HCT116 (cell line): ENCODE measurements around the gene PNMA6A. TPM values are rescaled to one million over a fixed set of nuclear protein-coding genes. Genes with fewer than 3 reads are reported as not detected.
"Not testable (repeated sequence)": the region's sequence is repeated elsewhere in the genome, so short reads cannot be mapped to it uniquely, and the experiment has no call there.

Source experiments
- ATAC-seq: fragments of 200-7000 bp; cut with Tn5 transposase; 2 replicates; pipeline ENCODE4 v1.9.1; 2020; ENCODE audit warnings: mild to moderate bottlenecking, moderate library complexity
- BruUV-seq: library from RNA; stranded (reverse); fragments of 400-500 nt; replicated peaks from 2 replicates; lab custom pipeline; 2021; lab: Mats Ljungman, UMichigan
- CTCF ChIA-PET: fragments of 300-600 bp; sonication (Branson Sonifier 250); formaldehyde crosslinking; loops from one replicate; lab custom pipeline; 2021; ENCODE audit warnings: antibody characterized with exemption; lab: Charles Lee
- POLR2A ChIA-PET: fragments of 300-600, 350-600 bp; sonication (Branson Sonifier 250); formaldehyde crosslinking; loops from one replicate; lab custom pipeline; 2021; ENCODE audit warnings: antibody characterized with exemption; lab: Charles Lee
- RAD21 ChIA-PET, 2 experiments: fragments of 300-600 bp; sonication (Branson Sonifier 250); formaldehyde crosslinking; loops; one replicate each; lab custom pipeline; 2023; ENCODE audit warnings: low total read pairs in 2 of 2; ENCODE audit not compliant: uncharacterized antibody in 2 of 2, unreplicated experiment in 2 of 2, low non-redundant PET in 1 of 2; lab: Charles Lee
- DNase-seq: peaks from one replicate; pipeline ENCODE4 v3.0.0-alpha.2; 2010; ENCODE audit warnings: low read depth, low spot score
- H2AFZ ChIP-seq: fragments of 200-600 bp; shearing (Covaris generic), sonication (generic); 2 replicates; pipeline ENCODE4 v1.6.1; 2017; ENCODE audit warnings: low read depth, mixed run types, mixed read lengths, antibody characterized with exemption, low read length; ENCODE audit not compliant: poor library complexity, severe bottlenecking
- H3K27ac ChIP-seq: 2 replicates; pipeline ENCODE4 v1.5.1; 2012; ENCODE audit warnings: low read depth, low read length
- H3K27me3 ChIP-seq: fragments of 200-600 bp; sonication (generic); 2 replicates; pipeline ENCODE4 v1.6.1; 2016; ENCODE audit warnings: mixed run types, low read length, mixed read lengths; ENCODE audit not compliant: insufficient read depth
- H3K36me3 ChIP-seq, 2 experiments: fragments of 200-500 bp in 1 of 2; fragments of 200-600 bp in 1 of 2; sonication (Bioruptor generic) in 1 of 2; sonication (generic) in 1 of 2; 2 replicates each; pipeline versions ENCODE4 v1.5.1 to v1.6.1; 2014 to 2016; ENCODE audit warnings: low read length in 2 of 2, inconsistent platforms in 1 of 2, mixed read lengths in 1 of 2, mixed run types in 1 of 2; ENCODE audit not compliant: insufficient read depth in 2 of 2, control insufficient read depth in 1 of 2
- H3K4me1 ChIP-seq, 2 experiments: fragments of 200-600 bp in 1 of 2; sonication (generic) in 1 of 2; 2 replicates each; pipeline versions ENCODE4 v1.5.1 to v1.6.1; 2012 to 2017; ENCODE audit warnings: low read length in 2 of 2, inconsistent platforms in 1 of 2, mild to moderate bottlenecking in 1 of 2, mixed read lengths in 1 of 2, mixed run types in 1 of 2, moderate library complexity in 1 of 2; ENCODE audit not compliant: insufficient read depth in 2 of 2, control insufficient read depth in 1 of 2
- H3K4me2 ChIP-seq: fragments of 200-600 bp; sonication (generic); 2 replicates; pipeline ENCODE4 v1.6.1; 2017; ENCODE audit warnings: mixed run types, low read length, mixed read lengths
- H3K4me3 ChIP-seq, 2 experiments: fragments of 200-600 bp in 1 of 2; sonication (generic) in 1 of 2; replicated peaks in 1 of 2; 2 replicates each; pipeline ENCODE4 v1.5.1; 2011 to 2016; ENCODE audit warnings: low read length in 2 of 2, control low read depth in 1 of 2, low read depth in 1 of 2, mild to moderate bottlenecking in 1 of 2, mixed read lengths in 1 of 2, mixed run types in 1 of 2
- H3K79me2 ChIP-seq: fragments of 200-600 bp; sonication (generic); 2 replicates; pipeline ENCODE4 v1.6.1; 2017; ENCODE audit warnings: mild to moderate bottlenecking, mixed run types, low read length, moderate library complexity, mixed read lengths; ENCODE audit not compliant: insufficient read depth
- H3K9ac ChIP-seq: fragments of 200-600 bp; sonication (generic); 2 replicates; pipeline ENCODE4 v1.6.1; 2016; ENCODE audit warnings: low read length, mixed read lengths
- H3K9me2 ChIP-seq: fragments of 200-600 bp; sonication (generic), shearing (Covaris generic); 2 replicates; pipeline ENCODE4 v1.6.1; 2017; ENCODE audit warnings: mixed run types, mild to moderate bottlenecking, moderate library complexity; ENCODE audit not compliant: insufficient read depth
- H3K9me3 ChIP-seq, 2 experiments: fragments of 200-500 bp in 1 of 2; fragments of 200-600 bp in 1 of 2; sonication (Bioruptor generic) in 1 of 2; sonication (generic) in 1 of 2; 2 replicates each; pipeline ENCODE4 v1.6.1; 2014 to 2017; ENCODE audit warnings: low read length in 2 of 2, mixed read lengths in 2 of 2, inconsistent platforms in 1 of 2, low read depth in 1 of 2, mild to moderate bottlenecking in 1 of 2, mixed run types in 1 of 2, moderate library complexity in 1 of 2; ENCODE audit not compliant: control insufficient read depth in 1 of 2, insufficient read depth in 1 of 2
- H4K20me1 ChIP-seq: fragments of 200-600 bp; sonication (generic), shearing (Covaris generic); 2 replicates; pipeline ENCODE4 v1.6.1; 2017; ENCODE audit warnings: mixed run types, mild to moderate bottlenecking, moderate library complexity; ENCODE audit not compliant: insufficient read depth
- CTCF ChIP-seq, 3 experiments: fragments of 200-600 bp in 1 of 3; sonication (generic) in 1 of 3; IDR thresholded peaks in 2 of 3; conservative IDR thresholded peaks in 1 of 3; 2 replicates each; pipeline ENCODE4 v1.5.1; 2012 to 2017; ENCODE audit warnings: low read depth in 2 of 3, low read length in 2 of 3, antibody characterized with exemption in 1 of 3, borderline replicate concordance in 1 of 3, control low read depth in 1 of 3, mild to moderate bottlenecking in 1 of 3, mixed read lengths in 1 of 3, mixed run types in 1 of 3, moderate library complexity in 1 of 3; ENCODE audit not compliant: insufficient read depth in 1 of 3
- ELF1 ChIP-seq: IDR thresholded peaks from 2 replicates; pipeline ENCODE4 v1.6.1; 2012; ENCODE audit warnings: low read depth, borderline replicate concordance
- EZH2 ChIP-seq: fragments of 200-600 bp; sonication (generic); IDR thresholded peaks from 2 replicates; pipeline ENCODE4 v1.6.1; 2017; ENCODE audit warnings: antibody characterized with exemption, mixed run types
- FOSL1 ChIP-seq: IDR thresholded peaks from 2 replicates; pipeline ENCODE4 v1.6.1; 2012; ENCODE audit warnings: low read depth
- JUND ChIP-seq: IDR thresholded peaks from 2 replicates; pipeline ENCODE4 v1.6.1; 2012
- POLR2AphosphoS5 ChIP-seq: IDR thresholded peaks from 2 replicates; pipeline ENCODE4 v1.6.1; 2011; ENCODE audit warnings: mild to moderate bottlenecking, low read depth, low read length, moderate library complexity
- SIN3A ChIP-seq: IDR thresholded peaks from 2 replicates; pipeline ENCODE4 v1.6.1; 2012; ENCODE audit warnings: low read depth
- YY1 ChIP-seq: IDR thresholded peaks from 2 replicates; pipeline ENCODE4 v1.6.1; 2011; ENCODE audit warnings: low read length, low read depth, moderate library complexity, mild to moderate bottlenecking; ENCODE audit not compliant: insufficient replicate concordance; ENCODE audit errors: extremely low read depth
- ZFX ChIP-seq: fragments of 450-650 bp; IDR thresholded peaks from 2 replicates; pipeline ENCODE4 v1.6.1; 2017
- intact Hi-C: fragments of 100-400 bp; cut with micrococcal nuclease; formaldehyde crosslinking; loops from 2 replicates; pipeline ENCODE4 v1.10.0; 2022
- total RNA-seq: library from RNA; stranded (reverse); gene quantifications from one replicate; pipeline ENCODE4 v1.2.1, GENCODE V29; 2021; ENCODE audit not compliant: unreplicated experiment

Gene PNMA6A
- total RNA-seq, 1 experiment from 2014 or later, result not detected

- H3K27me3 ChIP-seq, result no peaks in the 10 kb centered on the region
- ATAC-seq (no peak), DNase-seq (no peak)
- no peaks in the 10 kb centered on the region for H3K9me2 ChIP-seq
- no peaks in the 10 kb centered on the region for H3K36me3 ChIP-seq
- intact Hi-C loops, result no loop called here
- RAD21 ChIA-PET, result no interaction called here
- POLR2A ChIA-PET, result no interaction called here
- H2AFZ ChIP-seq, result no peak overlapping the region
- no TSS peak for BruUV-seq
- H3K9me3 ChIP-seq, result no peaks in the 10 kb centered on the region
- no peaks in the 10 kb centered on the region for H3K79me2 ChIP-seq
- H3K4me3 ChIP-seq, result no peak overlapping the region
- H3K9ac ChIP-seq, result no peak overlapping the region
- H3K27ac ChIP-seq, result no peak overlapping the region
- CTCF ChIA-PET, result no interaction called here
- peaks cover 0 to 8% of the 10 kb centered on the region in 2 experiments; a peak in 2 of 4 replicates for H3K4me1 ChIP-seq
- H3K4me2 ChIP-seq, result no peak overlapping the region
- TF ChIP-seq ELF1 (no peak), SIN3A (no peak), EZH2 (no peak), CTCF (IDR thresholded peaks at IDR 0.05 in 2 of 3, conservative IDR thresholded peaks at IDR 0.05 in 1 of 3; ENCODE audit: borderline replicate concordance in 1 of 3, insufficient read depth in 1 of 3, low read depth in 2 of 3, low read length in 2 of 3) (no peak), JUND (no peak), POLR2AphosphoS5 (no peak), FOSL1 (no peak), YY1 (no peak), ZFX (no peak)
- no peaks in the 10 kb centered on the region for H4K20me1 ChIP-seq
Observed at GRCh38 chrX:153065389-153065788, 6.9 kb upstream of the PNMA6A start.

- H3K27ac ChIP-seq, H3K9me2 ChIP-seq, H3K9me3 ChIP-seq, BruUV-seq, ATAC-seq, H3K4me2 ChIP-seq, POLR2A ChIA-PET, H3K79me2 ChIP-seq, RAD21 ChIA-PET, intact Hi-C loops, H3K27me3 ChIP-seq, DNase-seq, H3K4me3 ChIP-seq, H4K20me1 ChIP-seq, H3K4me1 ChIP-seq, H3K36me3 ChIP-seq, H2AFZ ChIP-seq, H3K9ac ChIP-seq, CTCF ChIA-PET: not testable (repeated sequence)
Observed at GRCh38 chrX:153066402-153066801, 5.9 kb upstream of the PNMA6A start.

GRCh38 chrX:153073331-153073730 is 1.1 kb downstream of the PNMA6A start:
- intact Hi-C loops, H3K4me3 ChIP-seq, H3K27ac ChIP-seq, BruUV-seq, H3K36me3 ChIP-seq, H3K9me2 ChIP-seq, RAD21 ChIA-PET, H3K4me1 ChIP-seq, H3K9me3 ChIP-seq, ATAC-seq, H3K27me3 ChIP-seq, H3K79me2 ChIP-seq, H4K20me1 ChIP-seq, POLR2A ChIA-PET, H3K4me2 ChIP-seq, H2AFZ ChIP-seq, H3K9ac ChIP-seq, CTCF ChIA-PET, DNase-seq: not testable (repeated sequence)
